Endothelial cell of umbilical vein (primary cell): ENCODE data around the gene SELENOO. TPM values are rescaled to one million over a fixed set of nuclear protein-coding genes. Genes with fewer than 3 reads are reported as not detected.

ENCODE experiments used
- BruUV-seq: library from RNA; stranded (reverse); fragments of 400-500 nt; replicated peaks from 2 replicates; lab custom pipeline; 2021; lab: Mats Ljungman, UMichigan
- CTCF ChIA-PET: fragments of 300-600, 350-600 bp; sonication (Branson Sonifier 250); formaldehyde crosslinking; loops from one replicate; lab custom pipeline; 2021; ENCODE audit warnings: antibody characterized with exemption, inconsistent platforms; lab: Charles Lee
- POLR2A ChIA-PET: fragments of 300-600, 350-600 bp; sonication (Branson Sonifier 250); formaldehyde crosslinking; loops from one replicate; lab custom pipeline; 2021; ENCODE audit warnings: antibody characterized with exemption, inconsistent platforms; lab: Charles Lee
- DNase-seq: peaks from one replicate; pipeline ENCODE4 v3.0.0-alpha.2; 2011; ENCODE audit warnings: low read depth, low spot score
- FAIRE-seq: peaks from 2 replicates; lab custom pipeline; 2011; peaks lifted over from hg19 to GRCh38; lab: Jason Lieb, UNC
- H2AFZ ChIP-seq: 2 replicates; pipeline ENCODE4 v1.6.0; 2012; ENCODE audit warnings: low read depth, low read length, control low read depth, inconsistent platforms
- H3K27ac ChIP-seq: 2 replicates; pipeline ENCODE4 v1.5.1; 2011; ENCODE audit warnings: low read depth, mild to moderate bottlenecking, control low read depth, low read length, moderate library complexity; ENCODE audit not compliant: insufficient read depth
- H3K27me3 ChIP-seq, 2 experiments: 2 replicates each; pipeline versions ENCODE4 v1.6.0 to v1.6.1; 2011; ENCODE audit warnings: low read length in 2 of 2, mixed read lengths in 1 of 2; ENCODE audit not compliant: control insufficient read depth in 2 of 2, insufficient read depth in 2 of 2
- H3K36me3 ChIP-seq, 2 experiments: 2 replicates in 1 of 2; 3 replicates in 1 of 2; pipeline ENCODE4 v1.5.1; 2011; ENCODE audit warnings: low read length in 2 of 2, mild to moderate bottlenecking in 1 of 2, moderate library complexity in 1 of 2; ENCODE audit not compliant: control insufficient read depth in 2 of 2, insufficient read depth in 2 of 2; ENCODE audit errors: extremely low read depth in 1 of 2
- H3K4me1 ChIP-seq: 3 replicates; pipeline ENCODE4 v1.5.1; 2011; ENCODE audit warnings: mild to moderate bottlenecking, low read length; ENCODE audit not compliant: control insufficient read depth, insufficient read depth; ENCODE audit errors: extremely low read depth
- H3K4me2 ChIP-seq: 2 replicates; pipeline ENCODE4 v1.6.1; 2011; ENCODE audit warnings: low read length, control low read depth, mixed read lengths; ENCODE audit not compliant: insufficient read depth
- H3K4me3 ChIP-seq, 3 experiments: fragments of 200-600 bp in 1 of 3; sonication (generic), shearing (Covaris generic) in 1 of 3; replicated peaks in 1 of 3; 2 replicates each; pipeline ENCODE4 v1.5.1; 2011 to 2016; ENCODE audit warnings: control low read depth in 3 of 3, low read length in 3 of 3, mild to moderate bottlenecking in 2 of 3, inconsistent platforms in 1 of 3, low read depth in 1 of 3, moderate library complexity in 1 of 3; ENCODE audit not compliant: insufficient read depth in 1 of 3
- H3K79me2 ChIP-seq: 2 replicates; pipeline ENCODE4 v1.6.0; 2012; ENCODE audit warnings: low read length, inconsistent platforms; ENCODE audit not compliant: control insufficient read depth, insufficient read depth
- H3K9ac ChIP-seq: replicated peaks from 2 replicates; pipeline ENCODE3; 2011; ENCODE audit warnings: low read length, control low read depth; ENCODE audit not compliant: insufficient read depth; ENCODE audit errors: extremely low read depth
- H3K9me1 ChIP-seq: replicated peaks from 3 replicates; pipeline ENCODE4 v1.6.0; 2011; ENCODE audit warnings: mild to moderate bottlenecking, low read length; ENCODE audit not compliant: control insufficient read depth, insufficient read depth; ENCODE audit errors: extremely low read depth
- H3K9me3 ChIP-seq: replicated peaks from 2 replicates; pipeline ENCODE4 v1.5.1; 2012; ENCODE audit warnings: low read length, inconsistent platforms; ENCODE audit not compliant: control insufficient read depth, insufficient read depth
- H4K20me1 ChIP-seq: replicated peaks from 2 replicates; pipeline ENCODE3; 2011; ENCODE audit warnings: mild to moderate bottlenecking, low read length; ENCODE audit not compliant: control insufficient read depth, insufficient read depth; ENCODE audit errors: extremely low read depth
- CTCF ChIP-seq, 2 donors: IDR thresholded peaks; 1 replicate in 1 of 2; 2 replicates in 1 of 2; pipeline ENCODE4 v1.5.1; 2011; ENCODE audit warnings: low read length in 2 of 2, mild to moderate bottlenecking in 2 of 2, moderate library complexity in 2 of 2, control low read depth in 1 of 2, inconsistent platforms in 1 of 2, low read depth in 1 of 2; ENCODE audit not compliant: insufficient read depth in 1 of 2; ENCODE audit errors: extremely low read depth in 1 of 2
- EZH2 ChIP-seq: IDR thresholded peaks from 2 replicates; pipeline ENCODE4 v1.6.1; 2012; ENCODE audit warnings: borderline replicate concordance, low read depth, mild to moderate bottlenecking, moderate library complexity, low read length, inconsistent platforms; ENCODE audit not compliant: severe bottlenecking
- FOS ChIP-seq: IDR thresholded peaks from 2 replicates; pipeline ENCODE4 v1.6.1; 2011; ENCODE audit warnings: mild to moderate bottlenecking, low read length, moderate library complexity, borderline replicate concordance; ENCODE audit not compliant: insufficient read depth
- GATA2 ChIP-seq: IDR thresholded peaks from 2 replicates; pipeline ENCODE4 v1.7.0; 2011; ENCODE audit warnings: low read depth, mild to moderate bottlenecking, moderate library complexity, mixed read lengths, low read length; ENCODE audit not compliant: insufficient read length, insufficient read depth
- JUN ChIP-seq: IDR thresholded peaks from 2 replicates; pipeline ENCODE4 v1.6.1; 2011; ENCODE audit warnings: borderline replicate concordance, low read depth; ENCODE audit not compliant: insufficient read length, insufficient read depth
- MAX ChIP-seq: IDR thresholded peaks from 2 replicates; pipeline ENCODE4 v1.6.1; 2011; ENCODE audit not compliant: insufficient read depth, insufficient read length
- MYC ChIP-seq: IDR thresholded peaks from one replicate; pipeline ENCODE4 v1.6.1; 2011; ENCODE audit warnings: mild to moderate bottlenecking, low read depth, low read length
- POLR2A ChIP-seq: IDR thresholded peaks from 2 replicates; pipeline ENCODE4 v1.6.1; 2012; ENCODE audit warnings: low read depth, mild to moderate bottlenecking, control low read depth, low read length
- POLR2AphosphoS5 ChIP-seq: IDR thresholded peaks from 2 replicates; pipeline ENCODE4 v1.6.1; 2012; ENCODE audit warnings: low read depth, mild to moderate bottlenecking, control low read depth, low read length, moderate library complexity; ENCODE audit not compliant: insufficient read depth
- dilution Hi-C: fragments of 300-500 bp; cut with MboI; formaldehyde crosslinking; loops from one replicate; pipeline ENCODE4 v1.15.0; 2019; ENCODE audit warnings: low sequenced_read_pairs; ENCODE audit not compliant: extremely low pct_ligation_motif_present
- intact Hi-C: fragments of 100-400 bp; cut with micrococcal nuclease; formaldehyde crosslinking; loops from one replicate; pipeline ENCODE4 v1.10.0; 2022
- polyA plus RNA-seq, 4 experiments: library from polyadenylated mRNA; depleted of rRNA in 3 of 4; stranded (reverse) in 3 of 4; unstranded in 1 of 4; fragments of >200 nt; gene quantifications; 2 replicates each; pipeline versions ENCODE4 v1.2.1 to v1.2.3, GENCODE V29; 2011 to 2012; ENCODE audit warnings: missing spikeins in 1 of 4
- total RNA-seq: library from RNA; stranded (reverse); gene quantifications from 2 replicates; pipeline ENCODE4 v1.2.3, GENCODE V29; 2021

Gene SELENOO
- total and polyA plus RNA-seq, 2 donors (not counting 3 experiments of a cell fraction or from before 2014, with no cell fraction given), result 24.1 to 37.5 TPM

DNA sequence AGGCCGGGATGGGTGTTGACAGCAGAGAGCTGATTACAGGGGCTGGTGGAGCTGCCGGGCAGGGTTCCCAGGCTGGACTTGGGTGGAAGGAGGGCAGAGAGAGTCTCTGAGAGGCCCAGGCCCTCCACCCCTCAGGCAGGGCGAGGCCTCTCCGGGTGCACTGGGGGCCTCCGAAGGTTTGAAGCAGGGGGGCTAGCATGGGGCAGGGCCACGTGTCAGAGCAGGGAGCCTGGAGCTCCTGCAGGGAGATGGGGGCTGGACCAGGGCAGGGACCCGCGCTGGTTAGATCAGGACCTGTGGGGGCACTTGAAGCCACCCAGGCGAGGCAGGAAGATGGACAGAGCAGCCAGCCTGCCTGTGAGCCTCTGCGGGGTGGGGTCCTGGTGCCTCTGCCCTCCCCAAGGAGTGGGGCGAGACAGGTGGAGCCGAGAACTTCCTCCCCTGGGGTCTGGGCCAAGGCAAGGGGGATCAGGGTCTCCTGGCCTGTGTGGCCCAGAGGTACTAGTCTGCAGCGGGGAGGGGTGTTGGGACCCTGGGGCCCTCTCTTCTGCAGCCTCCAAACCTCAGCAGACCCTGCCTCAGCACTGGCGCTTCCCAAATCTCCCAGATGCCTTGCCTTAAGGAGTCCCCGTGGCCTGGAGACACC, 29.4 kb upstream of the SELENOO start:
- Histone ChIP-seq H3K36me3 (no peaks in the 10 kb centered on the region), H3K4me3 (peak overlapping the region in 1 of 3 experiments; percentile 33), H3K4me2 (peak overlapping the region; percentile 76), H3K79me2 (no peaks in the 10 kb centered on the region), H3K9me3 (no peaks in the 10 kb centered on the region), H3K27me3 (no peaks in the 10 kb centered on the region), H3K27ac (no peak overlapping the region), H3K4me1 (peaks cover 4% of the 10 kb centered on the region), H4K20me1 (no peaks in the 10 kb centered on the region), H3K9me1 (no peaks in the 10 kb centered on the region), H2AFZ (no peak overlapping the region), H3K9ac (no peak overlapping the region)
- DNase-seq (no peak), FAIRE-seq (no peak)
- dilution Hi-C loops, result no loop called here
- TF ChIP-seq EZH2, result no peak
- no peak for TF ChIP-seq POLR2A
- no peak for TF ChIP-seq FOS
- TF ChIP-seq MYC, result no peak
- no peak for TF ChIP-seq CTCF (IDR thresholded peaks at IDR 0.05; ENCODE audit: extremely low read depth in 1 of 2, insufficient read depth in 1 of 2, low read depth in 1 of 2, low read length in 2 of 2)
- TF ChIP-seq JUN, result no peak
- no peak for TF ChIP-seq POLR2AphosphoS5
- no peak for TF ChIP-seq GATA2
- TF ChIP-seq MAX, result no peak
- intact Hi-C loops, result no loop called here
- no TSS peak for BruUV-seq
- ChIA-PET POLR2A (no interaction called here), CTCF (interaction anchor here (1.0 to 1.1 kb wide), 2 partner anchors 23 to 241 kb away, joined by 3 to 4 read pairs; no protein-coding TSS in a partner anchor)
